Stimulated activated CD8-positive, alpha-beta memory T cell treated with anti-CD3 and anti-CD28 coated beads, Interleukin-12 subunit alpha, Interleukin-12 subunit beta, amount 100 ng/mL, for 24 hours (primary cell): ENCODE measurements around the gene RD3L.

Experiments
- DNase-seq: peaks from one replicate; pipeline ENCODE4 v3.0.0-alpha.2; 2020; ENCODE audit errors: extremely low read depth

The RD3L gene

DNA sequence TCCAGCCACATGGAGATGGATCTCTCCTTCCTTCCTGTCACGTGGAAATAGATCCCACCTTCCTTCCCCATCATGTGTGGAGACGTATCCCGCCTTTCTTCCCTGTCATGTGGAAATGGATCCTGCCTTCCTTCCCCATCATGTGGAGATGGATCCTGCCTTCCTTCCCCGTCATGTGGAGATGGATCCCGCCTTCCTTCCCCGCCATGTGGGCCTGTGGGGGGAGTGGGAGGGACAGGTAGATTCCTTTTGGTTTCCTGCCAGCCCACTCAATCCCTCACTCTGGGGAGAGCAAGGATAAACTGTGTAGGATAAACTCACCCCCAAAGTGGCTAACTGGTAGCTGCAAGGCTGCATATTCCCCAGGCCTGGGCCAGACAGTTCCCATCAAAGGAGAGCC is 45.8 kb downstream of the RD3L start:
- no peak for DNase-seq

DNA sequence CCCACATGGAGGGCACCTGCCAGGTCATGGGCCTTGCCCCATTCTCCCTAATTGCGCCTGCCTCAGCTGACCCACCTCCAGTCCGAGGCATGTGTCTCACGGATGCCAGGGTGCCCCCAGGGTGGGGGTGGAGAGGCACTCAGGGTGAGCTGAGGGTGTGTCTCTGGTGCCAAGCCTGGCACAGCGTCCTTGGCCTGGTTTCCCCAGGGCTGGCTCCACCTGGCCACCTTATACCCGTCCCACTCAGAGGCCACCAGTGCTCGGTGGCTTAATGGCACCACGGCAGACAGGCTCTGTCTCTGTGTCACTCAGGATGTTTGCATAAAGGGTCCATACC is 47.6 kb downstream of the RD3L start:
- DNase-seq, result no peak

GRCh38 chr14:103894034-103894722 is 48.2 kb downstream of the RD3L start:
- no peak for DNase-seq

- DNase-seq, result no peak
These were observed 50.1 kb downstream of the RD3L start for GRCh38 chr14:103892247-103892646.

DNA sequence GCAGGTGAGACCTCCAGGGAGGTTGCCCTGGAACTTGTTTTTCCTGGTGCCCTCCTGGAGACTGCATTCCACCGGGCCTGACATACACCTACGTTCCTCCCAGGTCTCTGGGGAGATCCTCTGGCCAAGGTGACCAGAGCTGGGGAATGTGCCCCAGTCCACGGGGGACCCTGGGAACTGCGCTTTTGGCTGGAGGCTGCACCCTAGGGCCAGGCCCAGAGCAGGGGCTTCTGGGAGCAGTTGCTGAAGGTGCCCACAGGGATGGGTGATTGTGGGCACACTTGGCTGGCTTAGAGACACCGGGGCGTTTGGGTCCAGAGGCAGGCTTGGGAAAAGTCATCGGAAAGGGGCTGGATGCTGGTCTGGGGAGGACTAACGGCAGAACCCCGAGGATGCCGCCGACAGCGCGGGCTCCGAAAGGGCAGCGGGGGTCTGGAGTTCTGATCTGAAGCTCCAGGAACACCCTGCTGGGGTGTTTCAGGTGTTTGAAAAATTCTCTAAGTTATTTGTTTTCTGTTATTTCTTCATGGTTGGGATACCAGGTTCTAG is 50.6 kb downstream of the RD3L start:
- DNase-seq, result no peak

DNA sequence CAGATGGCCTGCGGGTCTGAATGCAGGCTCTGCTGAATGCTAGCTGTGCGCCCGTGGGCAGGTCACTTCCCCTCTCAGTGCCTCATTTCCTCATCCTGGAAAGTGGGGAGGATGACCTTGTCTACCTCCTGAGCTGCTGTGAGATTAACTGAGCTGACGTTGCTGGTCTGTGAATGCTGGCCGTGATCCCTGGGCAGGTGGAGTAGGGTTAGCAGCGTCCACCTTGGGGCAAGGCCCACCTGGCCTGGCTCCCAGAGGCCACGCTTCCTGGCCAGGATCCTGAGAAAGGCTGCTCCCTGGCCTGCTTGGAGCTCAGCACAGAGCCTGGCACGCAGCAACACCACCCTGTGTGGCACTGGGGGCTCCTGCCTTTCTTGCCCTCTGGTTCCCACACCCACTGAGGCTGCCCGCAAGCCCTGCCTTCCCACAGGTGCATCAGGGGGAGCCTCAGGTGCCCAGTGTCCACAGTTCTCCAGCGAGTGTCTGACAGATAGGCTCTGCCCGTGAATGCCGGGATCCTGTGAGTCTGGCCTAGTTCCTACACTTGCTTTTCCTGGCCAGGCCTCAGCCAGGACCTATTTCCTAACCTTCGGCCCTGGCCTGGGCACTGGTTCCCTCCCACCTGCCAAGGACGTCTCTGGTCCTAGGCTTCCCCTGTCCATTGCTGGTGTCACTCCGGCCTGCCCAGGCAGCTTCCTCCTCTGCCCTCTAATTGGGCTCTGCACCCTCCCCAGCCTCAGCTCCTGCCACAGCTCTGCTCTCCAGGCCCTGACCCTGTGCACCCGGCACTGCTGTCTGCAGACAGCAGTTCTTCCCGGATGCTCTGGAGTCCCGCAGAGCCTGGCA is 51.3 kb downstream of the RD3L start:
- DNase-seq, result no peak
